Neural crest cell (in vitro differentiated cells): Measurements from ENCODE around the gene RTP3. TPM values are rescaled to one million over a fixed set of nuclear protein-coding genes. Genes with fewer than 3 reads are reported as not detected.

Source experiments
- DNase-seq: peaks from one replicate; pipeline ENCODE4 v3.0.0; 2021; ENCODE audit warnings: low read depth, mixed read lengths, low spot score
- H3K27ac Mint-ChIP-seq: one replicate; pipeline ENCODE4 v1.8.0; 2021; ENCODE audit warnings: mild to moderate bottlenecking, mixed read lengths; ENCODE audit not compliant: unreplicated experiment
- H3K27me3 Mint-ChIP-seq: 2 replicates; pipeline ENCODE4 v1.8.0; 2021; ENCODE audit warnings: low read depth, mild to moderate bottlenecking, mixed read lengths
- H3K36me3 Mint-ChIP-seq: 2 replicates; pipeline ENCODE4 v1.8.0; 2021; ENCODE audit warnings: low read depth, mild to moderate bottlenecking, mixed read lengths
- H3K4me1 Mint-ChIP-seq: 2 replicates; pipeline ENCODE4 v1.8.0; 2021; ENCODE audit warnings: mixed read lengths
- H3K4me3 Mint-ChIP-seq: one replicate; pipeline ENCODE4 v1.8.0; 2021; ENCODE audit warnings: mild to moderate bottlenecking, mixed read lengths
- H3K9me3 Mint-ChIP-seq: 2 replicates; pipeline ENCODE4 v1.8.0; 2021; ENCODE audit warnings: mixed read lengths
- total RNA-seq: library from RNA; stranded (reverse); gene quantifications from 2 replicates; pipeline ENCODE4 v1.2.1, GENCODE V29; 2021
- TF ChIP-seq, protein P1 (sequence below): fragments of 200-600 bp; sonication (generic); conservative IDR thresholded peaks from 2 replicates; pipeline ENCODE4 v1.5.0; 2021; ENCODE audit warnings: antibody characterized with exemption, mild to moderate bottlenecking

Gene RTP3
- total RNA-seq, 1 donor from 2014 or later = not detected

DNA sequence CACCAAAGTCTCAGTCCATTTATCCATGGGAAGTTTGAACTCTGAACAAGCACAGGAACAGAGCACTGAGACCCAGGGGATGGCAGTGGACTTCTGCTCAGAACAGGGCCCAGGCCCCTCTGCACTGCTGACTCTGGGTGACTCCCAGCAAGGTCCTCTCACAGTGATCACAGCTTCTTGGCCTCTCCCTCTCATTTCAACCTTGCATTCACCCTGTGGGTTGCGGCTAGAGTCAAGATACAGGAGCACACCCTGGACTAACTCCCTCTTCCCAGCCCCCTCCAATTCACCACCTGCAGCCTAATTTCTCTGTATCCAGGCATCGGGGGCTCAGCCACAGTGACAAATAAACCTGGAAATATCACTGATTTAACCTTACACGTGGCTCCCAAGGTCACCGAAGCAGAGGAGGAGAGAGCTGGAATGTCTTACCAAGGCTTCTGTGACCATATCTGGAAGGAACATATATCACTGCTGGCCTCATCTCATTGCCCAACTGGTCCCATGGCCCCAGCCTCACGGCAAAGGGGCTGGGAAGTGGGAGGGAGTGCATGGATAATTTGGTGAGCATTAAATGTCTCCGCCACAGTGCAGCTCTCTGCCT, 1.2 kb downstream of the RTP3 start:
- H3K27me3 Mint-ChIP-seq = no peaks in the 10 kb centered on the region
- DNase-seq = no peak
- peaks cover 2% of the 10 kb centered on the region for H3K9me3 Mint-ChIP-seq
- peaks cover 2% of the 10 kb centered on the region for H3K36me3 Mint-ChIP-seq
- H3K27ac Mint-ChIP-seq = peak overlapping the region; percentile 35
- no peak overlapping the region for H3K4me3 Mint-ChIP-seq
- no peaks in the 10 kb centered on the region for H3K4me1 Mint-ChIP-seq
- TF ChIP-seq, protein P1, sequence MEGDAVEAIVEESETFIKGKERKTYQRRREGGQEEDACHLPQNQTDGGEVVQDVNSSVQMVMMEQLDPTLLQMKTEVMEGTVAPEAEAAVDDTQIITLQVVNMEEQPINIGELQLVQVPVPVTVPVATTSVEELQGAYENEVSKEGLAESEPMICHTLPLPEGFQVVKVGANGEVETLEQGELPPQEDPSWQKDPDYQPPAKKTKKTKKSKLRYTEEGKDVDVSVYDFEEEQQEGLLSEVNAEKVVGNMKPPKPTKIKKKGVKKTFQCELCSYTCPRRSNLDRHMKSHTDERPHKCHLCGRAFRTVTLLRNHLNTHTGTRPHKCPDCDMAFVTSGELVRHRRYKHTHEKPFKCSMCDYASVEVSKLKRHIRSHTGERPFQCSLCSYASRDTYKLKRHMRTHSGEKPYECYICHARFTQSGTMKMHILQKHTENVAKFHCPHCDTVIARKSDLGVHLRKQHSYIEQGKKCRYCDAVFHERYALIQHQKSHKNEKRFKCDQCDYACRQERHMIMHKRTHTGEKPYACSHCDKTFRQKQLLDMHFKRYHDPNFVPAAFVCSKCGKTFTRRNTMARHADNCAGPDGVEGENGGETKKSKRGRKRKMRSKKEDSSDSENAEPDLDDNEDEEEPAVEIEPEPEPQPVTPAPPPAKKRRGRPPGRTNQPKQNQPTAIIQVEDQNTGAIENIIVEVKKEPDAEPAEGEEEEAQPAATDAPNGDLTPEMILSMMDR = no peak

DNA sequence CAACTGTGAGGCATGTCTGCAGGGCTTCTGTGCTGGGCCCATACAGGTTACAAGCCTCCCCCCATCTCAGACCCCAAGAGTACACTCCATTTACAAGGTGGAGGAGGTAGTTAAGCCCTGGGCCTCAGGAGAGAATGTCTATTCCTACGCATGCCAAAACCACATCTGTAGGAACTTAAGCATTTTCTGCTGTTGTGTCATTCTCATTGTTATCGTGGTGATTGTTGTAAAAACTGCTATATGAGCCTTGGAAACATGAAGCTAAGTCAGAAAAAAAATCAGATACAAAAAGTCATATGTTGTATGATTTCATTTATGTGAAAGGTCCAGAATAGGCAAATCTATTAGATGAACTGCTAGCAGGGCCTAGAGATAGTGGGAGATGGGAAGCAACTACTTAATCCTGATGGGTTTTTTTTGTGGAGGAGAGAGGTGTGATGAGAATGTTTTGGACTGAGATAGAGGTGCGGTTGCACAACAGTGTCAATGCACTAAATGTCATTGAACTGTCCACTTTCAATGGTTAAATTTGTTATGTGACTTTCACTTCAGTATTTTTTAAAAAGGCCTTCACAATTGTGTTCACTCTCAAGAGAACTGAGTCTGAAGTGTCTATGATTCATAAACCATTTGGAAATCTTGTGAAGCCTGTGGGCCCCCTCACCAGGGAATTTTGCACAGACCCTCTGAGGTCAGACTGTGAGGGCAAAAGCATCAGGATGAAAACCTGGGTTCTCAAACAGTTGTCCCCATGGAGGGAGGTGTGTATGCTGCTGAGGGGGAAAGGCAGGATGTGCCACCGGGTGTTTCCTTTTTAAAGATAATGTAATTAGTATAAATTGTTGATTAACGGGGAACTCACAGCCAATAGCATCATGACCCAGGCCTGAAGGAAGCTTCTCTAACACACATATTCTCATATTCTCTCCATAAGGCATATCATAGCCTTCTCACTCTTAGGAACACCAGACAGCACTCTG, 3.2 kb downstream of the RTP3 start:
- no peak for DNase-seq
- TF ChIP-seq, protein P1 = no peak
- H3K9me3 Mint-ChIP-seq = peaks cover 2% of the 10 kb centered on the region
- H3K4me3 Mint-ChIP-seq = no peak overlapping the region
- H3K4me1 Mint-ChIP-seq = no peaks in the 10 kb centered on the region
- peaks cover 2% of the 10 kb centered on the region for H3K36me3 Mint-ChIP-seq
- no peaks in the 10 kb centered on the region for H3K27me3 Mint-ChIP-seq
- H3K27ac Mint-ChIP-seq = no peak overlapping the region

DNA sequence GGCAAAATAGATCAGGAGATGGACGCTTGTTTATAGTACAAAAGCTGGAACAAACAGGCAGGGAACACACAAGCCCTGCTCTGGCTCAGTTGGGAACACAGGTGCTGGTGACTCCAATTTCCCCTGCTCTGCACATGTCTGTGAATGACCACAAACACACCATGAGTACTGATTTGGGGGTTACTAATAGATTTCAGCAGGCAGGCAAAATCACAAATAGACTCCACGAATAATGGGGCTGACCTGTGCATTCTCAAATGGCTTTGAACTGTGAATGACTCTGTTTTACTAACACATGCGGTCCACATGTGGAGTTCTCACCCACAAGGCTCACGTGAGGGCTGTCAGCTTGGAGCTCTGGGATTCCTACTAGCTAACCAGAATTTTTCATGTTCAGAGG, 3.9 kb downstream of the RTP3 start:
- H3K4me3 Mint-ChIP-seq = no peak overlapping the region
- H3K9me3 Mint-ChIP-seq = no peaks in the 10 kb centered on the region
- H3K27me3 Mint-ChIP-seq = peaks cover 3% of the 10 kb centered on the region
- TF ChIP-seq, protein P1 = no peak
- H3K4me1 Mint-ChIP-seq = no peaks in the 10 kb centered on the region
- DNase-seq = no peak
- H3K27ac Mint-ChIP-seq = no peak overlapping the region
- no peaks in the 10 kb centered on the region for H3K36me3 Mint-ChIP-seq

DNA sequence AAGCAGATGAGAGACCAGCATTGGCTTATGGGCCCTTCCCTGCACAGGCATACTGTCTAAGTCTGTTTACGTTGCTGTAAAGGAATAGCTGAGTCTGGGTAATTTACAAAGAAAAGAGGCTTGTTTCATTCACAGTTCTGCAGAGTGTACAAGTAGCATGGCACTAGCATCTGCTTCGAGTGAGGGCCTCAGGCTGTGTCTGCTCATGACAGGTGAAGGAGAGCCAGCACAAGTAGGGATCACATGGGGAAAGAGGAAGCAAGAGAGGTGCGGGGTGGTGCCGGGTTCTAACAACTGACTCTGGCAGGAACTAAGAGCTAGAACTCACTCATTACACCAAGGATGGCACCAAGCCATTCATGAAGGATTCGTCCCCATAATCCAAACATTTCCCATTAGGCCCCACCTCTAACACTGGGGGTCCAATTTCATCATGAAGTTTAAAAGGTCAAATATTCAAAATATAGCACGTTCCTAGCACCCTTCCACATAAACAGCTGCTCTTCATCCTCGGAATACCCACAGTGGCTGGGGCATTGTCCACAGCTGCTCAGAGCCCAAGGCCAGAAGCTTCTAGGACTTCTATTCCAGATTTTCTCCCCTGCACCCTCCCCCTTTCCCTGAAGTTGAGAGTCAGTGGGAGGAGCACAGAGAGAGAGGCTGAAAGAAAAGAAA, 5.6 kb downstream of the RTP3 start:
- no peak overlapping the region for H3K27ac Mint-ChIP-seq
- H3K36me3 Mint-ChIP-seq = no peaks in the 10 kb centered on the region
- DNase-seq = no peak
- H3K4me1 Mint-ChIP-seq = no peaks in the 10 kb centered on the region
- peaks cover 4% of the 10 kb centered on the region for H3K27me3 Mint-ChIP-seq
- TF ChIP-seq, protein P1 = no peak
- H3K4me3 Mint-ChIP-seq = no peak overlapping the region
- no peaks in the 10 kb centered on the region for H3K9me3 Mint-ChIP-seq

DNA sequence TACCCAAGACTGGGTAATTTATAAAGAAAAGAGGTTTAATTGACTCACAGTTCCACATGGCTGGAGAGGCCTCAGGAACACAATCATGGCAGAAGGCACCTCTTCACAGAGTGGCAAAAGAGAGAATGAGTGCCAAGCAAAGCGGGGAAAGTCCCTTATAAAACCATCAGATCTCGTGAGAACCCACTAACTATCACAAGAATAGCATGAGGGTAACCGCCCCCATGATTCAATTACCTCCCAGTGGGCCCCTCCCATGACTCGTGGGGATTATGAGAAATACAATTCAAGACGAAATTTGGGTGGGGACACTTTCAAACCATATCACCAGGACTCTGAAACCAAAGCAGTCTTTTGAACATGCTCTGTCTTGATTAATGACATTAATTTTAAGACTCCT, 7.0 kb downstream of the RTP3 start:
- H3K36me3 Mint-ChIP-seq = no peaks in the 10 kb centered on the region
- no peak for DNase-seq
- no peaks in the 10 kb centered on the region for H3K9me3 Mint-ChIP-seq
- H3K4me3 Mint-ChIP-seq = no peak overlapping the region
- no peak overlapping the region for H3K27ac Mint-ChIP-seq
- H3K4me1 Mint-ChIP-seq = no peaks in the 10 kb centered on the region
- TF ChIP-seq, protein P1 = no peak
- H3K27me3 Mint-ChIP-seq = peaks cover 4% of the 10 kb centered on the region
